HepG2 (cell line): ENCODE data around the gene IL17RB. TPM values are rescaled to one million over a fixed set of nuclear protein-coding genes. Genes with fewer than 3 reads are reported as not detected.
A peak's percentile ranks its signal among the peaks of the same experiment; 100 is the strongest.

Experiments used
- ARNT2 ChIP-seq: sonication (generic); formaldehyde crosslinking; IDR thresholded peaks from 2 replicates; pipeline ENCODE4 v1.8.0; 2022; ENCODE audit warnings: mild to moderate bottlenecking, low read depth, missing genetic modification reagents, moderate library complexity
- ATAD3A ChIP-seq: sonication (generic); formaldehyde crosslinking; IDR thresholded peaks from 2 replicates; pipeline ENCODE4 v1.4.0; 2020; ENCODE audit warnings: missing genetic modification reagents
- DR1 ChIP-seq: sonication (generic); formaldehyde crosslinking; IDR thresholded peaks from 2 replicates; pipeline ENCODE4 v1.8.0; 2021; ENCODE audit warnings: mild to moderate bottlenecking, missing genetic modification reagents, inconsistent platforms
- FOSL1 ChIP-seq: sonication (generic); formaldehyde crosslinking; IDR thresholded peaks from 2 replicates; pipeline ENCODE4 v1.9.0; 2021; ENCODE audit warnings: missing genetic modification reagents, borderline replicate concordance
- HOXA9 ChIP-seq: sonication (generic); formaldehyde crosslinking; IDR thresholded peaks from 2 replicates; pipeline ENCODE4 v1.8.1; 2022; ENCODE audit warnings: missing genetic modification reagents, mild to moderate bottlenecking, moderate library complexity, borderline replicate concordance
- KLF6 ChIP-seq: IDR thresholded peaks from 2 replicates; pipeline ENCODE4 v1.8.0; 2016; ENCODE audit warnings: missing biosample characterization, missing genetic modification reagents
- PHF5A ChIP-seq: IDR thresholded peaks from one replicate; pipeline ENCODE4 v1.6.1; 2018; ENCODE audit warnings: low read depth, missing genetic modification reagents; ENCODE audit not compliant: unreplicated experiment
- RBFOX2 ChIP-seq: fragments of 200-400 bp; formaldehyde crosslinking; IDR thresholded peaks from 2 replicates; pipeline ENCODE4 v1.6.1; 2017; ENCODE audit warnings: low read depth, mild to moderate bottlenecking, low read length
- SIN3B ChIP-seq: fragments of 150-350 bp; IDR thresholded peaks from 2 replicates; pipeline ENCODE4 v1.6.1; 2014; ENCODE audit warnings: low read length
- SOX13 ChIP-seq, 3 experiments: fragments of 450-650 bp in 1 of 3; sonication (generic) in 1 of 3; formaldehyde crosslinking in 1 of 3; IDR thresholded peaks in 2 of 3; conservative IDR thresholded peaks in 1 of 3; 2 replicates each; pipeline versions ENCODE4 v1.5.0 to v1.6.1; 2016 to 2020; ENCODE audit warnings: antibody characterized with exemption in 1 of 3, mild to moderate bottlenecking in 1 of 3, missing compliant biosample characterization in 1 of 3, missing genetic modification reagents in 1 of 3, moderate library complexity in 1 of 3
- SPEN ChIP-seq: sonication (generic); formaldehyde crosslinking; IDR thresholded peaks from 2 replicates; pipeline ENCODE4 v1.5.1; 2020; ENCODE audit warnings: low read depth, mild to moderate bottlenecking, missing genetic modification reagents
- TBL1XR1 ChIP-seq: fragments of 150-350 bp; IDR thresholded peaks from 2 replicates; pipeline ENCODE4 v1.6.1; 2014; ENCODE audit warnings: borderline replicate concordance, low read length; ENCODE audit not compliant: partially characterized antibody
- YY1 ChIP-seq: IDR thresholded peaks from 2 replicates; pipeline ENCODE4 v1.6.1; 2011; ENCODE audit warnings: low read length, low read depth, moderate library complexity, mild to moderate bottlenecking; ENCODE audit not compliant: insufficient read depth, insufficient replicate concordance
- ZFP36L1 ChIP-seq: sonication (generic); formaldehyde crosslinking; IDR thresholded peaks from 2 replicates; pipeline ENCODE4 v1.8.0; 2022; ENCODE audit warnings: mild to moderate bottlenecking, missing genetic modification reagents, moderate library complexity
- ZNF12 ChIP-seq: sonication (generic); formaldehyde crosslinking; IDR thresholded peaks from 2 replicates; pipeline ENCODE4 v1.5.0; 2020; ENCODE audit warnings: missing genetic modification reagents
- ZNF501 ChIP-seq: sonication (generic); formaldehyde crosslinking; IDR thresholded peaks from 2 replicates; pipeline ENCODE4 v1.5.1; 2020; ENCODE audit warnings: mild to moderate bottlenecking, moderate library complexity, missing genetic modification reagents
- ZNF629 ChIP-seq: sonication (generic); formaldehyde crosslinking; conservative IDR thresholded peaks from 2 replicates; pipeline ENCODE4 v1.5.0; 2020; ENCODE audit warnings: missing genetic modification reagents
- ZSCAN31 ChIP-seq: sonication (generic); formaldehyde crosslinking; IDR thresholded peaks from 2 replicates; pipeline ENCODE4 v1.5.0; 2020; ENCODE audit warnings: low read depth, mild to moderate bottlenecking, missing genetic modification reagents
- polyA plus RNA-seq, 8 experiments: library from polyadenylated mRNA; depleted of rRNA in 3 of 8; stranded (reverse) in 7 of 8; unstranded in 1 of 8; fragments of >200 nt; fragmentation: Illumina TruSeq in 4 of 8; extraction: Trizol in 4 of 8; gene quantifications; 2 replicates each; pipeline versions ENCODE4 v1.2.1 to v1.2.3, GENCODE V29; 2011 to 2016; ENCODE audit warnings: low read depth in 4 of 8, missing spikeins in 1 of 8, mixed read lengths in 1 of 8; ENCODE audit not compliant: insufficient read depth in 1 of 8
- total RNA-seq, 5 experiments: library from RNA; depleted of rRNA; stranded (reverse); fragments of >200 nt; fragmentation: Illumina TruSeq; extraction: Trizol; gene quantifications; 2 replicates each; pipeline ENCODE4 v1.2.3, GENCODE V29; 2016; ENCODE audit warnings: low read depth in 1 of 5
- TF ChIP-seq, protein P1 (sequence below), 2 experiments: fragments of 450-650 bp in 1 of 2; sonication (generic) in 1 of 2; formaldehyde crosslinking in 1 of 2; IDR thresholded peaks; 2 replicates each; pipeline versions ENCODE4 v1.6.1 to v1.8.0; 2016 to 2022; ENCODE audit warnings: antibody characterized with exemption in 1 of 2, mild to moderate bottlenecking in 1 of 2, missing genetic modification reagents in 1 of 2

The IL17RB gene
- total and polyA plus RNA-seq, 2 of the 13 experiments (the other 11 are each of a cell fraction or from before 2014, with no cell fraction given), result 130 to 190 TPM

- TF ChIP-seq, protein P1, sequence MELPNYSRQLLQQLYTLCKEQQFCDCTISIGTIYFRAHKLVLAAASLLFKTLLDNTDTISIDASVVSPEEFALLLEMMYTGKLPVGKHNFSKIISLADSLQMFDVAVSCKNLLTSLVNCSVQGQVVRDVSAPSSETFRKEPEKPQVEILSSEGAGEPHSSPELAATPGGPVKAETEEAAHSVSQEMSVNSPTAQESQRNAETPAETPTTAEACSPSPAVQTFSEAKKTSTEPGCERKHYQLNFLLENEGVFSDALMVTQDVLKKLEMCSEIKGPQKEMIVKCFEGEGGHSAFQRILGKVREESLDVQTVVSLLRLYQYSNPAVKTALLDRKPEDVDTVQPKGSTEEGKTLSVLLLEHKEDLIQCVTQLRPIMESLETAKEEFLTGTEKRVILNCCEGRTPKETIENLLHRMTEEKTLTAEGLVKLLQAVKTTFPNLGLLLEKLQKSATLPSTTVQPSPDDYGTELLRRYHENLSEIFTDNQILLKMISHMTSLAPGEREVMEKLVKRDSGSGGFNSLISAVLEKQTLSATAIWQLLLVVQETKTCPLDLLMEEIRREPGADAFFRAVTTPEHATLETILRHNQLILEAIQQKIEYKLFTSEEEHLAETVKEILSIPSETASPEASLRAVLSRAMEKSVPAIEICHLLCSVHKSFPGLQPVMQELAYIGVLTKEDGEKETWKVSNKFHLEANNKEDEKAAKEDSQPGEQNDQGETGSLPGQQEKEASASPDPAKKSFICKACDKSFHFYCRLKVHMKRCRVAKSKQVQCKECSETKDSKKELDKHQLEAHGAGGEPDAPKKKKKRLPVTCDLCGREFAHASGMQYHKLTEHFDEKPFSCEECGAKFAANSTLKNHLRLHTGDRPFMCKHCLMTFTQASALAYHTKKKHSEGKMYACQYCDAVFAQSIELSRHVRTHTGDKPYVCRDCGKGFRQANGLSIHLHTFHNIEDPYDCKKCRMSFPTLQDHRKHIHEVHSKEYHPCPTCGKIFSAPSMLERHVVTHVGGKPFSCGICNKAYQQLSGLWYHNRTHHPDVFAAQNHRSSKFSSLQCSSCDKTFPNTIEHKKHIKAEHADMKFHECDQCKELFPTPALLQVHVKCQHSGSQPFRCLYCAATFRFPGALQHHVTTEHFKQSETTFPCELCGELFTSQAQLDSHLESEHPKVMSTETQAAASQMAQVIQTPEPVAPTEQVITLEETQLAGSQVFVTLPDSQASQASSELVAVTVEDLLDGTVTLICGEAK (IDR thresholded peaks at IDR 0.05), result no peak
- TF ChIP-seq, protein P1 (CRISPR knock-in tag; IDR thresholded peaks at IDR 0.05), result peak; percentile 58; the same call in 1 of the 2 replicates
- no peak for TF ChIP-seq HOXA9
- TF ChIP-seq RBFOX2, result peak; percentile 92
- TF ChIP-seq ZNF501 (CRISPR knock-in tag), result peak; percentile 94
- TF ChIP-seq SIN3B, result 0 out of 2 replicates have a peak, but pooled peaks have one; percentile 24
- TF ChIP-seq DR1 (CRISPR knock-in tag), result peak; percentile 62; the same call in 1 of the 2 replicates
- no peak for TF ChIP-seq PHF5A
- TF ChIP-seq SOX13 (IDR thresholded peaks at IDR 0.05), result no peak
- TF ChIP-seq SOX13 (CRISPR knock-in tag; conservative IDR thresholded peaks at IDR 0.05 in 1 of 2, IDR thresholded peaks at IDR 0.05 in 1 of 2), result peak in 1 of 2 experiments; percentile 24; a peak in 1 of 4 replicates
- TF ChIP-seq ZFP36L1 (CRISPR knock-in tag), result no peak
- peak; percentile 88 for TF ChIP-seq ZSCAN31 (CRISPR knock-in tag)
- 0 out of 2 replicates have a peak, but pooled peaks have one; percentile 2 for TF ChIP-seq ATAD3A (CRISPR knock-in tag)
- peak; percentile 35; the same call in 1 of the 2 replicates for TF ChIP-seq KLF6 (CRISPR knock-in tag)
- peak; percentile 93 for TF ChIP-seq ARNT2 (CRISPR knock-in tag)
- TF ChIP-seq YY1, result peak; percentile 96
- TF ChIP-seq FOSL1, result no peak
- TF ChIP-seq ZNF629 (CRISPR knock-in tag), result no peak
- peak; percentile 72; the same call in 1 of the 2 replicates for TF ChIP-seq SPEN
- TF ChIP-seq TBL1XR1, result no peak
- TF ChIP-seq ZNF12 (CRISPR knock-in tag), result peak; percentile 17; the same call in 1 of the 2 replicates
Observed at GRCh38 chr3:53881691-53882593, 35.6 kb downstream of the IL17RB start, which contains the start of gene ACTR8 (continued).
